ENCODE data around the gene MYPN.
"Not testable (repeated sequence)": the region's sequence is repeated elsewhere in the genome, so short reads cannot be mapped to it uniquely, and the experiment has no call there.

Gene MYPN

DNA sequence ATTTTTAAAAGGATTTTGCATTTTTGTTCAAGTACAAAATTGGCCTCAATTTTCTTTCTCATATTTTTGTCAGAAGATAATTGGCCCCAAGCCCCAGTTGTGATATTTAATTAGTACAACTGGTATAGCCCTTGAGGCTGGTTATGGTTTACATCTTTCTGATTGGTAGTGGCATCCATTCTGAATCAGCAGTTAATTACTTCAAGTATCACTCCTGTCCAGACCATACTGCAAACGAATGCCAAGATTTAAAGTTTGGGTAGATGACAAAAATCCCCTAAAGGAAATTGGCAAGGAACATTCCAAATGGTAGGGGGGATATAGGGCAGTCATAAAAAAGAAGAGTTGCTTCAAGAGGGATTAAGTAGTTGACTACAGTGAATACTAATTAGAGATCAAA lies 23.1 kb downstream of the MYPN start:
- in situ Hi-C loops (cut with MboI; ENCODE audit: low sequenced_read_pairs): no loop called here

DNA sequence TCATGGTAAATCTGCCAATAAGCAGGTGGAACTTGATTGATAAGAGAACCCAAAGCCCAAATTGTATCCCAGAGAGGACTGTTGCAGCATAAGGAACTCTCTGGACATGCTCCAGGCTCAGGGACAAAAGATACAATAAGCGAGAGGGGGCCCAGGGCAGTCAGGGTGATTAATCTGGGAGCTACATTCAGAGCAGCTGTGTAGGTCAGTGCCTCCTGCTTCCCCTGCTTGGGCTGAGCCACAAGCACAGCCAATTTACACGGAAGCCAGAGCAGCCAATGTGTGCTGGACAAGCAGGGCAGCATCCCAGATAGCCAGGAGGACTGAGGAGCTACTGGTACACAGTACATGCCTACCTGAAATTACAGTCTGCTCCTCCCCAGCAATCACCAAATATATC lies 24.2 kb downstream of the MYPN start:
- in situ Hi-C loops (cut with MboI; ENCODE audit: low sequenced_read_pairs): no loop called here

DNA sequence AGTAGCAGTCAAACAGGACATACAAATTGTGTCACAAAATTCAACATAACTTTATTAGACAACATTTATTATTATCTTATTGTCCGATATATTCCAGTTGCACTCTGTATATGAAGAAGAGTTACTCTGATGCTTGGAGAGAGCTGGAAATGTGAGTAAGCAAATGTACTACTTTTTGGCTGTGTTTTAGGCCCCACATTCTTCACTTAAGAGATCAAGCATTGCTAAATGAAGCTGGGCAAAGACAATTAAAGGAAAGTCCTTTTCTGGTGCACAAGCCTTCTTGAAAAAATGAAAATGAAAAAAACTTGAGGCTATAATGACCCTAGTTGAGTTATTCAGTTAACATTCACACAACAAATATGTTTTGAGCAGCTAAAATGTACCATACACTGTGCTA lies 26.1 kb downstream of the MYPN start:
- in situ Hi-C loops (cut with MboI; ENCODE audit: low sequenced_read_pairs): no loop called here

DNA sequence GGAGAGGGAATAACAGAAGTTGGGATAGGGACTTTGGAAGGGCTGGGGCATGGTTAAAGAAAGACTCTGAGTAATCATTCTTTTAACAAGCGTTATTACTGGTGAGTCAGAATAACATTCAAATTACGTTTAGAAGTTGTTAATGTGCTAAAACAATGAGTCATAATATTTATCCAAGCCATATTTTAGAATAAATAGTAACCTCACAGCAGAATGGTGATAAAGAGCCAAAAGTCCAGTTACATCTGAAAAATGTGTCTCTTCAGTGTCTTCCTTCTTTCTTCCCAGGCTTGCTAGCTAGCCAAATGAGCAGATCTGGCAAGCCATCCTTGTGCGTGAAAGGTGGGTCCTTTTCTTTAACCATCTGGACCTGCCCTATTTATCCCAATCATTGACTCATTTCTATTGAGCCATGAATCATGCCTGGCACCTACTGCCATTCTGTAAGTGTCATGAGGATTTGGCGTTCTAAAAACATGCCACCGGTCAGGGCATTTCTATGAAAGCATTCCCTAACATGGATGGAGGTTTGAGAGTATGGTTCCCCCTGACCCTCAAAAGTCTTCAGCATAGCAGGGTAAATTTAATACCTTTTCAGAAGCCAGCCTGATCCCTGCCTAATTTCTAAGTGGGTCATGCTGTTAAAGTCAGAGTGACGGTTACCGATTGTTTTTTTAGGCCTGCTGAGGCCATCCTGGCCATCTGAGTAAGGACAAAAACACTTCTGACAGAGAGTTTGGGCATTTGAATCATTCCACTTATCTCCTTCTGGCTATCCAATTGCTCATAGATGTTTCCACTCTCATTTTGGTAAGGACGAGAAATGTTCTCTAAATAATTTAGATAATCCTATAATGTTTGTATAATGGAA lies 26.9 kb downstream of the MYPN start:
- in situ Hi-C loops (cut with MboI; ENCODE audit: low sequenced_read_pairs): no loop called here

DNA sequence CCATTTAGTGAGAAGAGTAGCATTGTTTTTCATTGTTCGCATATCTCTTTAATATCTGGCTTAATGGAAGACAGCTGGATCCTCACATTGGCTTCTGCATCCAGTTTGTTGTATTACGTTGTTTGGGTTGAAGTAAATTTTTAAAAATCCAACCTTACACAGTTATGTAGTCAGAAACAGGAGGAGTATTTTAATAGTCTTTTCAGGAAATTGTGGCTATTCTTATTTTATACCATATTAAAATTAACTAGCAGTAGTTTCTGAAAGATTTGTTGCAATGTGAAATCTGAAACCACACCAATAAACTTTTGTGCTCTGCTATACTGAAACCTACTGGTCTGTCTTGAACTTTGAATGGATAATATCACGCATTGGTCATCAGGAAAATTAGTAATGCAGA lies 27.9 kb downstream of the MYPN start:
- in situ Hi-C loops (cut with MboI; ENCODE audit: low sequenced_read_pairs): no loop called here

DNA sequence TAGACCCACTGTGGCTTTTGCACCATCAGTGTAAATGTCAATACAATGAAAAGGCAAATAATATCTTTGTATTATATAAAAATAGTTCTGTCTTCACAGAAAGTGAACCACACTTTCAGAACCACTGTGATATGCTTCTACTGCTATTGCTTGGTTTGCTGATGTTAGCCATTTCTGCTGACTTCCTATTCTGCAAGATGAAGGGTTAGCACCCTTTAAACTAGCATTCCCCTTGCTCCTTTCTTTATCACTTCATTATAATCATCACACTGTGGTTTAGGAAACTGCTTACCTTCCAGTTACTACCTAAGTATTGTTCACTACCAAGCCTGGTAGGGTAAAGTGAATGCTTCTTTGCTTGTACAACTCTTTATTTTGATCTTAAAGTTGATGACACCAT lies 29.2 kb downstream of the MYPN start:
- in situ Hi-C loops (cut with MboI; ENCODE audit: low sequenced_read_pairs): no loop called here

DNA sequence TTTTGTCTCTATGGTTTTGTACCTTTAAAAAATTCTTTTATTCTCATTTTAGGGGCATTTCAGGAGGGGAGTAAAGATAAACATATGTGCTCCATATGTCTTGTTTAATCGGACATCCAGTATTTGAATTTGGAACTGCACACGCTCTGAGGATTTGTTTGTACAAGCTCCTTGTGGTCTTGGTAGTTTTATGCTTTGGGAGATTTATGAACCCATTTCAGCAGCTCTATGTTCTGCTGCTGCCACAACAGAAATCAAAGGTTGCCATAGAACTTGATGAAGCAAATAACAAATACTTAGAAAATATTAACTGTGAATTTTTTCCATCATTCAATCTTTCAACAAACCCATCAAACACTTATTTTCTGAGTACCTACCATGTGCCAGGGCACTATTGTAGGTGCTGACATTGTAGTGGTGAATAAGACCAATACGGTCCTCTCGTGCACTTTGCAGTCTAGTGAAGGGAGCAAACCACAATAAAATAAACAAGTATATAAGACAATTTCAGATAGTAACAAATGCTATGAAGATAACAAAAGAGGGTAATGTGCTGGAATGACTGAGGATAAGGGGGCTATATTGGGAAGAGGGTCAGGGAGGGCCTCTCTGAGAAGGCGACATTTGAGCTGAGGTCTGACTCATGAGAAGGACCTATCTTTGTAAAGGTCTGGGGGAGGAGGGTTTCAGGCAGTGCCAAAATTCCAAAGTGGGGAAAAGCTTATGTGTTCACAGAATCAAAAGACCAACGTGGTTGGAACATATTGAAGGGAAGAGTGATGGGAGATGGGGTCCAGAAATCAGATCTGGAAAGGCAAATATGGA lies 30.4 kb downstream of the MYPN start:
- in situ Hi-C loops (cut with MboI; ENCODE audit: low sequenced_read_pairs): no loop called here

DNA sequence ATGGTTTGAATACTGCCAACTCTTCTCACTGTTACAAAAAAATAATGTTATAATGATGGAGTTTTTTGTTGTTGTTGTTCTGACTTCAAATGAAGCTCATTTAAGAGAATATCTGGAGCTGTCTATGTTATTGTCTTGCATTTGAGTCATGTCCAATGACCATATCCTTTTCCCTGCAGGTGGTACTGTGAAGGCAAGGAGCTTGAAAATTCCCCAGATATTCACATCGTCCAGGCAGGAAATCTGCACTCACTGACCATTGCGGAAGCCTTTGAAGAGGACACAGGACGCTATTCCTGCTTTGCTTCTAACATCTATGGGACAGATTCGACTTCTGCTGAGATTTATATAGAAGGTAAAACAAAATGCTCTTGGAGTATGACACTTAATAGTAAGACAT lies 33.5 kb downstream of the MYPN start:
- in situ Hi-C loops (cut with MboI; ENCODE audit: low sequenced_read_pairs): no loop called here

DNA sequence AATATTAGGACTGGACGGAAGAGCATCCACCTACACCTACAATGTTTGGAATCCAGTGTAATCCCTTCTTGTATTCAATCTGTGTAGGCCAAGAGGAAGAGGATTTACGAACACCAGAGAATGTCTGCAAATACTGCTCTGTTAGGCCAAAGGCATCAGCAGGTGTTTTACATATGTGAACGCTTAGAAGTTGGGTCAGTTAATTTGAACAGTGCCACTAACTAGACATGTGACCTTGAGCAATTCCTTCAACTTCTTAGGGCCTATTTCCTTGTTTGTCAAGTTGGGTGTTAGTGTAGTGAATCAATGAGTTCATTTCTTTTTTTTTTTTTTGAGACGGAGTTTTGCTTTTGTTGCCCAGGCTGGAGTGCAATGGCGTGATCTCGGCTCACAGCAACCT lies 35.4 kb downstream of the MYPN start:
- in situ Hi-C loops (cut with MboI; ENCODE audit: low sequenced_read_pairs): no loop called here

DNA sequence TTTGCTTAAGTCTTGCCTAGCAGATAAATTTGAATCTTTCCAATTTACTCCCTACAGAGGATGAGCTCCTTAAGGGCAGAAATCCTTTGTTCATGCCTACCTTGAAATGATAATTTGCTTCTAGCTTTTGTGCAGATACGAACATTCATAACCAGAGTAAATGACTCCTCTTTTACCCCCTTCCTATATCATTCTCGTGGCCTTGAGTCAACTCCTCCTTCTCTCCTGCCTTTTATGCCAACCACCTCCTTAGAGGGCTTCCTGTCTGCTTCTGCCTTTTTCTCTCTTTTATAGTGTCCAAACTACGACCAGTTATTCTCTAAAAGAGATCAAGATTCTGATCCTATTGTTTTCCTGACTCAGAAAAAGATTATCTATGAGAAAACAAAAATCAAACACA lies 36.4 kb downstream of the MYPN start:
- in situ Hi-C loops (cut with MboI; ENCODE audit: low sequenced_read_pairs): no loop called here

DNA sequence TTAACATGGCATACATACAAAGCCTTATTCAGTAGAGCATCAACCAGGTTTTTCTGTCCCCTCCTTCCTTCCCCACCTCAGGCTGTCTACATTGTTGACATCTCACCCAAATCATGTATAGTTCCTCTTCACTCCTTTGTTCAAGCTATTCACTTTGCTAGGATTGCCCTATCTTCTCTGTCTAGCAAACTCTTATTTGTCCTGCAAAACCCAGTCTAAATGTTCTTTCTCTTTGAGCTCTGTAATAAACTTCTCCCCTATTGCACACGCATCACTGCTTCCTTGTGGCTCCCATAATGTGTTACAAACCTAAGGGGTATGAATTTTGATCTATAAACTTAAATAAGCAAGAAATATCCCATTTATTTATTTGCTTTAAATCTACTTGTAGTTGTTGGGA lies 36.8 kb downstream of the MYPN start:
- in situ Hi-C loops (cut with MboI; ENCODE audit: low sequenced_read_pairs): no loop called here

DNA sequence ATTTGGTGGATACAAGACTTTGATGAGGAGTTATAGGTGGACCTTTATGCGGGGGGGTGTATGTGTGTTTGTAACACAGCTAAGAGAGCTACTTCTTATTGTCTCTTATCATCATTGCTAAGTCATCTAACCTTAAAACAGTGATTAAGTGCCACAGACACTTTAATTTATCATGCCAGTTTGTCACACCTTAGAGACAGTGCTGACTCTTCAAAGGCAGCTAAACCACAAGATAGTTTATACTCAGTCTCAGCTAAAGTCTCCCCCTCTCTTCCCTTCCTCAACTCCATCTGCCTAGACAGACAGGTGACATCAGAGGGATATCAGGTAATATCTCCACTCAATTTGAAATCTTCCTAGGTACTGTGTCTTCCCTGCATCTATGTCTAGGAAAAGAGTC lies 42.2 kb downstream of the MYPN start:
- in situ Hi-C loops (cut with MboI; ENCODE audit: low sequenced_read_pairs): no loop called here

DNA sequence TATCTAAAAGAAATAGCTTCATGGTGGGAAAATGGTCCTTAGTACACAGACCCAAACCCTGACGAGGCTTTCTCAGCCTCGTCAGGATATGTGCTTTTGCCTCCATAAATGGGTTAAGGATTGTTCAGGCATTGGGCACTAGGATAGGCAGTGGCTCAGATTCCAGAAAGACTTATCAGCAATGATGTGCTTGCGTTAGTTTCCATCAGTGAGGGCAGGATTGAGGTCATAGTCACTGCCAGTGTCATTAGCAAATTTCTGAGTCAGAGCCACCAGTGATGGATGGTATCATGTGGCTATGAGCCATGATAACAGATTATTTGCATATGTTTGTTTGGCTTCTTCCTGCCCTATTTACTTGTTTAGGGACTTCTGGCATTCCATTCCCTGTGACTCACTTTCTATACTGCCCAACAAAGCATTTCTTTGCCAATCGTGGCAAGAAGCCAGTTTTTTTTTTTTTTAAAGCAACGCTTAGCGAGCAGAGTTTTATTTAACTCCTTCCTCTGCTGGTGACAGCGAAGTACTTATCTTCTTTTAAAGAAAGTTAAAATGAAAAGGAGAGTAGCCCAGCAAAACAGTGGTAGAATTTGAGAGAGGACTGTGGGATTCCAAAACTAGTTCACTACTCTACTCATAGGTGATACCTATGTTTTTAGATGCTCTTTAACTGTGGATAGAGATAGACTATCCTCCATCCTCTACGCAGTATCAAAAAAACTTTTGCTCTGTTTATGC lies 44.4 kb downstream of the MYPN start:
- in situ Hi-C loops (cut with MboI; ENCODE audit: low sequenced_read_pairs): no loop called here

DNA sequence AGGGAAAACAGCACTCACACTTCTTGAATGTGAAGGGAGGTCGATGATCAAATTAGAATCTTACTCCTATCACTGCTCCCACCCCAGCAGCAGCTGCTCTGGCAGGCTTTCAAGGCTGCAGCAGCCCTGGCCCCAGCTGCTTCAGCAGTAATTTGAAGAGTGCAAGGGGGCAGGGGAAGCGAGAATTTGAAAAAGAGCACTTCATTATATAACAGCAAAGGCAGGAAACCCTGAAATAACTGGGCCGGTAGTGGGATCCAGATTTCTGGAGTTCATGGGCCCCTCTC lies 44.9 kb downstream of the MYPN start:
- in situ Hi-C loops (cut with MboI; ENCODE audit: low sequenced_read_pairs): no loop called here

DNA sequence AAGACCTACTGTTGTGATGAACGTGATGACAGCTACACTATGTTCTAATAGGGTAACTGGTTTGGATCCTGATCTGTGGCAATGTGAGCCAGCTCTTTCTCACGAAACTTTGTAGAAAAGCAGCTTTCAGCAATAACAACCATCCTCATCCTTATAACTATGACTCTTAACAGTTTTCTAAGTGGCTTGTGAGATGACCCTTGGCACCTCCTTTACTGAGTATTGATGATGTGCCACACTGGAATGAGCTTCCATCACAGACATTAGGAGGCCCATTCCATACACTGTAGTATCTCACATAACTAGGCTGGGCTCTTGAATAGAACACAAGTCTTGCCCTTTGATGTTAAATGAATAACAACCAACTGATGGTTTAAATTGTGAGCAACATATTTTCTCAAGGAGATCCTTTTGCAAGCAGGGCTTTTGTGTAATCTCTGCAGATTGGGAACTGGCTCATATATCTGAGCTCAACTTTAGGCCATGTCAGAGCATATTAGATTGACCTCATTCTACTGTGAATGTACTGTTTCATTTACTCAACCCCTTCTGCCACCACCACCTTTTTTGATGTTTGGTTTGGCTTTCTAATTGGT lies 46.4 kb downstream of the MYPN start:
- in situ Hi-C loops (cut with MboI; ENCODE audit: low sequenced_read_pairs): no loop called here

DNA sequence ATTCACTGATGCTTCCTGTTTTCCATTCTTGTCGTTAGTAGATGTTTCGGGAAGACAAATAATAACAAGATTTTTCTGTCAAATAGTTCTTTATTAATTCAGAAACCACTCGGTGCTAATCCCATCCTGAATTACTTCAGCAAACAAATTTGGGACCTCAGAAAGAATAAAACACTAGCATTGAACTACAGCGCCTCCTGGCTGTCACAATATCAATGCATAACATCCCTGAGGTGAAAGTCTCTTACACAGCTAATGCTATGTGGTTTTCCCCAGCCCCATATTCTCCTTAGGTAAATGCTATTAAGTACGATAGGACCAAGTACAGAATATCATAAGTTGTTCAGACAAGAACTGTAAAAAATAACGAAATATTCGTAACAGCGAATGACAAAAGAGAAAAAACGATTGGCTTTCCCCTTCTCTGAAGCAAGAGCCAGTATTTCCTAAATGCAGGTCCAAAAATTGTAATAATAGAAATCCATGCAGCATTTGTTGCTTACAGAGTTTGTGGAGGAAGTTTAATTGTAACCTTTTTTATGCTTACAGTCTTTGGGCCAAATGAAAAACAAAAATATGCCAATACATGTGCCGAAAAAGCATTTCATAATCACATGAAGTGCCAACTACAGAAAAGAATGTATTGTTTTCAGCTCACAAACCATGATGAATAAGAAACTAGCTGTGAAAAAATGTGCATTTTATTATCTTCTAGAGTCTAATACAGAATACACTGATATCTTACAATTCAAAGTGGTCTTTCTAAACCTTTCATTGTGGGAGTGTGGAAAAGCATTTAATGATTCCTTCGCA lies 47.3 kb downstream of the MYPN start:
- in situ Hi-C loops (cut with MboI; ENCODE audit: low sequenced_read_pairs): no loop called here

DNA sequence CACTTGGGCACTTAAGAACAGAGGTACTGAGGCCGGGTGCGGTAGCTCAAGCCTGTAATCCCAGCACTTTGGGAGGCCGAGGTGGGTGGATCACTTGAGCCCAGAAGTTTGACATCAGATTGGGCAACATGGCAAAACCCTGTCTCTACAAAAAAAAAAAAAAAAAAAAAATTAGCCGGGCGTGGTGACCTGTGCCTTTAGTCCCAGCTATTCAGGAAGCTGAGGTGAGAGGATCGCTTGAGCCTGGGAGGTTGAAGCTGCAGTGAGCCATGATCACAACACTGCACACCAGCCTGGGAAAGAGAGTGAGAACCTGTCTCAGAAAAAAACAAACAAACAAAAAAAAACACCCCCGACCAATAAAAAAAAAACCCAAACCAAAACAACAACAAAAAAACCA lies 48.2 kb downstream of the MYPN start:
- in situ Hi-C loops (cut with MboI; ENCODE audit: low sequenced_read_pairs): not testable (repeated sequence)

DNA sequence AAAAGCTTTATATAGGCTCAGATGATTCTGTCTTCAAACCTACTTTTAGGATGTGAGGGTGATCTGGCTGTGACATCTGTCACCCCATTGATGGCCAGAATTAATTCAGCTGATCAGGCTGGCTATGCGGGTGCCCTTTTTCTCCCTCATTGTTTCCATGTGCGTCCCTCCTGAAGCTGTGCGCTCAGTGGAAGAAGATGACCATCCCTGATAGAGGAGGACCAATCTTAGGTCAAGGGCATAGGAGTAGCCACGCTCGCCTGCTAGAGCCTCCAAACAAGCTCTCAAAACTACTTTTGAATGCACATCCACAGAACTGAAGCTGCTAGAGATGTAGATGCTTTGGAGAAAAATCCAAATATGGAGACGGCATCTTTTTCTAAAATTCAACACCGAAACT lies 48.7 kb downstream of the MYPN start:
- in situ Hi-C loops (cut with MboI; ENCODE audit: low sequenced_read_pairs): no loop called here

DNA sequence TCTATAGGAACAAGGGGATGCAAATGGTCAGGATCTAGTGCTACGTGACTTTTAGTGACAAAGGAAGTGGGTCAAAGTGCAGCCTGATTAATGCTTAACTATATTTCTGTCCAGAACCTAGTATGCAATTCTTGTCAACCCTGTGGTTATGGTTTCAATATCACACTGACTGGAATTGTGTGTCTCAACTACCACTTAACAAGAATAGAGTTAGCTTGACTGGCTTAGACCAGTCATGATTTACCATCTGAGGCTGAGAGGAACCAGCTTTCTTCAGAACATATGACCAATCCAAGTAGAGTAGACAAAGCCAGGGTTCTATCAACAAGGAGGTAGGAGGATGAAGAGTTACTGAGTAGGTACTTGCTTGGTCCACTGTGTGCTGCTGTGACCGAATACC lies 54.4 kb downstream of the MYPN start:
- in situ Hi-C loops (cut with MboI; ENCODE audit: low sequenced_read_pairs): no loop called here

DNA sequence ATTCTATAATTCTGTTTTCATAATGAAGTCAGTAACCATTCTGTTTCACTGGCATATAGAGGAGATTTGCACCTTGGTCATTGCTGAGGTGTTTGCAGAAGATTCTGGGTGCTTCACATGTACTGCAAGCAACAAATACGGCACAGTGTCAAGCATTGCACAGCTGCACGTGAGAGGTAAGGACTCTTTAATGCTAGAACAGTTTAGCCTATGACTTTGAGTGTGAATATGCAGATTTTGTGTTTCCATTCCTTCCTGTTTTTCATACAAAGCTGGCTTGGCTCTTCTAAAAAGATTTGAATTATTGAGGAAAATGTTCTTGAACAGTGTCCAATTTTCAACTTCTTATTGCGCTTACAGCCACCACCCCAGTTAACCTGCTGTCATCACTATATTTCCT lies 56.4 kb downstream of the MYPN start:
- in situ Hi-C loops (cut with MboI; ENCODE audit: low sequenced_read_pairs): no loop called here
